Kidney (tissue), 14 donors: ENCODE data around the gene ERMN. TPM values are rescaled to one million over a fixed set of nuclear protein-coding genes. Genes with fewer than 3 reads are reported as not detected.

Experiments used
- DNase-seq, 5 donors: peaks; one replicate each; pipeline ENCODE4 v3.0.0-alpha.2; 2013 to 2020
- FAIRE-seq: peaks from 2 replicates; lab custom pipeline; 2012; peaks lifted over from hg19 to GRCh38; lab: Jason Lieb, UNC
- H3K27ac ChIP-seq, 2 donors: one replicate each; pipeline ENCODE4 v1.7.0; 2013; ENCODE audit warnings: low read depth in 2 of 2, low read length in 2 of 2, inconsistent platforms in 1 of 2
- H3K27me3 ChIP-seq: one replicate; pipeline ENCODE4 v1.7.1; 2013; ENCODE audit warnings: low read length, inconsistent platforms; ENCODE audit not compliant: control insufficient read depth, insufficient read depth
- H3K36me3 ChIP-seq, 3 donors: one replicate each; pipeline versions ENCODE4 v1.7.0 to v1.7.1; 2013; ENCODE audit warnings: low read length in 3 of 3, control low read depth in 1 of 3, inconsistent platforms in 1 of 3; ENCODE audit not compliant: insufficient read depth in 3 of 3, control insufficient read depth in 2 of 3
- H3K4me1 ChIP-seq, 3 donors: one replicate each; pipeline versions ENCODE4 v1.7.0 to v1.7.1; 2013; ENCODE audit warnings: low read length in 3 of 3, inconsistent platforms in 1 of 3, low read depth in 1 of 3; ENCODE audit not compliant: control insufficient read depth in 2 of 3, insufficient read depth in 2 of 3
- H3K4me3 ChIP-seq, 3 donors: one replicate each; pipeline versions ENCODE4 v1.7.0 to v1.8.1; 2013; ENCODE audit warnings: low read length in 3 of 3, control low read depth in 1 of 3, inconsistent platforms in 1 of 3
- H3K9ac ChIP-seq, 3 donors: one replicate each; pipeline versions ENCODE4 v1.7.0 to v1.7.1; 2013; ENCODE audit warnings: low read length in 3 of 3, control low read depth in 1 of 3, inconsistent platforms in 1 of 3
- H3K9me3 ChIP-seq, 3 donors: one replicate each; pipeline versions ENCODE4 v1.7.0 to v1.7.1; 2013; ENCODE audit warnings: low read length in 3 of 3, control low read depth in 1 of 3, inconsistent platforms in 1 of 3; ENCODE audit not compliant: control insufficient read depth in 2 of 3, insufficient read depth in 1 of 3
- intact Hi-C: fragments of 100-400 bp; cut with DNase I; formaldehyde crosslinking; loops from one replicate; pipeline ENCODE4 v1.11.1; 2022
- polyA plus RNA-seq: library from polyadenylated mRNA; stranded (reverse); fragments of 350-450 nt; fragmentation: Illumina TruSeq; extraction: RNeasy Lipid Tissue Mini Kit (QIAGEN cat#74804); gene quantifications from one replicate; pipeline ENCODE4 v1.2.3, GENCODE V29; 2014; ENCODE audit warnings: low read depth, low replicate concordance; ENCODE audit not compliant: insufficient read depth
- total RNA-seq: library from RNA; stranded (reverse); fragmentation: NEBNext Ultra II Directional; extraction: Animal tissue kit (Norgen Biotek cat#: 25700); gene quantifications from one replicate; pipeline ENCODE4 v1.2.1, GENCODE V29; 2021
- TF ChIP-seq, protein P1 (sequence below): IDR thresholded peaks from 3 replicates; pipeline ENCODE4 v1.5.1; 2012; ENCODE audit warnings: mild to moderate bottlenecking, moderate library complexity, borderline replicate concordance; ENCODE audit not compliant: insufficient read depth; ENCODE audit errors: extremely low read depth
- donor health status: control.
- donor health status: control.
- donor health status: control.
- donor health status: control.
- donor health status: control.
- donor health status: DM: yes; HTN: yes; CAD: no.
- donor health status: Normal renal cell carcinoma (clear cell type).

Gene ERMN
- total and polyA plus RNA-seq, 2 donors from 2014 or later: 0.11 to 1.6 TPM

DNA sequence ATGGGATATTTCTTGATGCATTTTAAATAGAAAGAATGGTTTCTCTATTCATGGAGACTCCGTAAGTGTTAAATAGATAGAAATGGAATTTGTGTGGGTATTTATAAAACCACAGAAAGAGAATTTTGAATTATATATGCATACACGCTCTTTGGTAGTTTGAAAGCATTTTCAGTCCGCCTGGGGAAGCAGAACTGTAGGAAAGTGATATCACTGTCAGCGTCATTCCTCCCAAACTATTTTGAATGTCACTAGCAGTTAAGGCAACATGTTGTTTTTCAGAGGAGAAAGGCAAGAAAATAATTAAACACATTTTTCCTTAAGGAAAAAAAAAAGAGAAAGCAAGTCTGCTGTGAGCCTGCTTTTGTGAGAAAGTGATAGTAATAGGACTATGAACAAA is 8.7 kb upstream of the ERMN start:
- no peaks in the 10 kb centered on the region for H3K9me3 ChIP-seq
- TF ChIP-seq, protein P1, sequence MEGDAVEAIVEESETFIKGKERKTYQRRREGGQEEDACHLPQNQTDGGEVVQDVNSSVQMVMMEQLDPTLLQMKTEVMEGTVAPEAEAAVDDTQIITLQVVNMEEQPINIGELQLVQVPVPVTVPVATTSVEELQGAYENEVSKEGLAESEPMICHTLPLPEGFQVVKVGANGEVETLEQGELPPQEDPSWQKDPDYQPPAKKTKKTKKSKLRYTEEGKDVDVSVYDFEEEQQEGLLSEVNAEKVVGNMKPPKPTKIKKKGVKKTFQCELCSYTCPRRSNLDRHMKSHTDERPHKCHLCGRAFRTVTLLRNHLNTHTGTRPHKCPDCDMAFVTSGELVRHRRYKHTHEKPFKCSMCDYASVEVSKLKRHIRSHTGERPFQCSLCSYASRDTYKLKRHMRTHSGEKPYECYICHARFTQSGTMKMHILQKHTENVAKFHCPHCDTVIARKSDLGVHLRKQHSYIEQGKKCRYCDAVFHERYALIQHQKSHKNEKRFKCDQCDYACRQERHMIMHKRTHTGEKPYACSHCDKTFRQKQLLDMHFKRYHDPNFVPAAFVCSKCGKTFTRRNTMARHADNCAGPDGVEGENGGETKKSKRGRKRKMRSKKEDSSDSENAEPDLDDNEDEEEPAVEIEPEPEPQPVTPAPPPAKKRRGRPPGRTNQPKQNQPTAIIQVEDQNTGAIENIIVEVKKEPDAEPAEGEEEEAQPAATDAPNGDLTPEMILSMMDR: no peak
- FAIRE-seq (no peak), DNase-seq (no peak)
- no peak overlapping the region for H3K9ac ChIP-seq
- H3K36me3 ChIP-seq: no peaks in the 10 kb centered on the region
- no peak overlapping the region for H3K27ac ChIP-seq
- H3K4me3 ChIP-seq: no peak overlapping the region
- no peaks in the 10 kb centered on the region for H3K4me1 ChIP-seq
- intact Hi-C loops: no loop called here
- H3K27me3 ChIP-seq: no peaks in the 10 kb centered on the region

DNA sequence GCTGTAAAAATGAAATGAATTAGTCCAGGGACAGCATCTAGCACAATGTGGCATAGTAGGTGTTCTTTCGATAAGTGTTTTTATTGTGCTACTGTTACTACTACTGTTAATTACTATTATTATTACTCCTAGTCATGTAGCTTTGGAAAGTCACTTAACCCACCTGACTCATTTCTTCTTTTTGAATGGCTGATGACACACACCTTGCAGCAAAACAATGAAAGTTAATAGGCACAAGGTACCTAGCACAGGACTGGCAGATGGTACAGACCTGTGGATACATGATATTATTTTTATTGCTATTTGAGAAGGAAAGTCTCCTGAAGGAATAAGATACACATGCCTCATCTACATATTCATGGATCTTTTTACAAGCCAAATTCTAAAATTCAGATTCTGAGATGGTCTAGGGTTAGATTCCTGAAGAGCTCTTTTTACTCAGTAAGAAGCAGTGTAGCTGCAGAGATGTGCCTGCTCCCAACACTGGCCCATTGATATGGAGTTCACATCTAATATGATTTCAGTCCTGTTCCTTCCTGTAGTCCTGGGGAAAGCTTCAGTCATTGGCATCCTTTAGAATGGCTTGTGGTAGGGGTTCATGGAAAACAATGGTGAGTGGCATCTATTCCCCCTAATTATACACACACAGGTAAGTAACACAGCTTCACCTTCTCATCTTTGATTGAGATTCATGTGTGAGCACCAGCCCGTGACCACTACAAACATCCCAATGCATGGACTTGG is 7.9 kb upstream of the ERMN start:
- Histone ChIP-seq H3K9ac (no peak overlapping the region), H3K27ac (no peak overlapping the region), H3K4me3 (no peak overlapping the region), H3K4me1 (no peaks in the 10 kb centered on the region), H3K27me3 (no peaks in the 10 kb centered on the region), H3K36me3 (no peaks in the 10 kb centered on the region), H3K9me3 (no peaks in the 10 kb centered on the region)
- intact Hi-C loops: no loop called here
- DNase-seq: no peak
- FAIRE-seq: no peak
- TF ChIP-seq, protein P1: no peak

DNA sequence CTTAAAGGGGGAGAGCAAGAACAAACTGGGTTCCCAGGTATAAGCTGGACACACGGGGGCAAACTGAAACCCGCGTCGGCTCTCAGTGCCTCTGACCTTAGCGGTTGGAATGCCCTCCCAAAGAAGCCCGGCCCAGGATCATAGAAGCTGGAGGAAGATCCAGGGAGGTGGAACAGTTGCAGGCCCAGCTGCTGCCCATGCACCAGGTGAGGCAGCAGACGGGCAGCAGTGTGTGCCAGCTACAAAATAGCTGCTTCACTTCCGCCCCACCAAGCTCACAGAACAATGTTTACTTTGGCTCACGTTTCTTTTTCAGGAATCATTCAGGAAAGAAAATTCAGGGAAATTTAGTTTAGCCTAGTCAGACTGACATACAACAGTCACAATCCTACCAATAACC is 3.9 kb upstream of the ERMN start:
- Histone ChIP-seq H3K9me3 (no peaks in the 10 kb centered on the region), H3K27me3 (no peaks in the 10 kb centered on the region), H3K4me1 (peaks cover 0 to 7% (median 3%) of the 10 kb centered on the region in 3 donors), H3K4me3 (no peak overlapping the region), H3K36me3 (no peaks in the 10 kb centered on the region), H3K27ac (no peak overlapping the region), H3K9ac (no peak overlapping the region)
- FAIRE-seq (no peak), DNase-seq (peak; percentile 18 to 77 (median 37))
- intact Hi-C loops: no loop called here
- TF ChIP-seq, protein P1: no peak
